Adrenal gland (tissue), 12 donors: ENCODE measurements around the gene EFNA5. TPM values are rescaled to one million over a fixed set of nuclear protein-coding genes. Genes with fewer than 3 reads are reported as not detected.

ENCODE experiments used
- DNase-seq, 7 donors: peaks; one replicate each; pipeline ENCODE4 v3.0.0-alpha.2; 2019 to 2020
- H3K27ac ChIP-seq, 5 donors: fragments of 200-600 bp; sonication (generic) in 4 of 5; 1 replicate in 3 of 5; 2 replicates in 2 of 5; pipeline versions ENCODE4 v1.5.1 to v1.8.0; 2016 to 2020; ENCODE audit warnings: mild to moderate bottlenecking in 1 of 5
- H3K27me3 ChIP-seq: fragments of 200-600 bp; 2 replicates; pipeline ENCODE4 v1.8.0; 2021
- H3K36me3 ChIP-seq, 2 donors: fragments of 200-600 bp; replicated peaks in 1 of 2; 1 replicate in 1 of 2; 2 replicates in 1 of 2; pipeline versions ENCODE4 v1.5.1 to v1.8.0; 2018 to 2022
- H3K4me1 ChIP-seq, 2 donors: fragments of 200-600 bp; replicated peaks in 1 of 2; 1 replicate in 1 of 2; 2 replicates in 1 of 2; pipeline versions ENCODE4 v1.5.1 to v1.8.0; 2018 to 2021
- H3K4me3 ChIP-seq, 4 donors: fragments of 200-600 bp; sonication (generic) in 3 of 4; one replicate each; pipeline ENCODE4 v1.5.1; 2016 to 2018
- H3K9me3 ChIP-seq, 3 donors: fragments of 200-600 bp; sonication (generic) in 1 of 3; replicated peaks in 1 of 3; 1 replicate in 2 of 3; 2 replicates in 1 of 3; pipeline versions ENCODE4 v1.5.1 to v1.8.0; 2016 to 2021
- CTCF ChIP-seq, 6 experiments: fragments of 450-650 bp in 4 of 6; fragments of 200-600 bp in 2 of 6; sonication (generic) in 1 of 6; IDR thresholded peaks; 1 replicate in 5 of 6; 2 replicates in 1 of 6; pipeline versions ENCODE4 v1.5.1 to v1.8.0; 2016 to 2021; ENCODE audit warnings: antibody characterized with exemption in 6 of 6, mild to moderate bottlenecking in 2 of 6, moderate library complexity in 1 of 6
- POLR2A ChIP-seq, 2 donors: fragments of 450-650 bp; IDR thresholded peaks; one replicate each; pipeline ENCODE4 v1.6.1; 2017; ENCODE audit warnings: antibody characterized with exemption in 2 of 2, mild to moderate bottlenecking in 2 of 2, moderate library complexity in 1 of 2
- WGBS, 4 donors: extraction: QIAGEN DNeasy Blood & Tissue Kit in 2 of 4; methylation state at CpG; one replicate each; pipeline versions ENCODE4 v1.1.5 to v1.1.7; 2013 to 2017; 5-methylcytosine and 5-hydroxymethylcytosine counted together
- intact Hi-C, 2 donors: fragments of 100-400 bp; cut with DNase I; formaldehyde crosslinking; loops; one replicate each; pipeline versions ENCODE4 v1.14.1 to v1.15.0; 2022 to 2023
- polyA plus RNA-seq, 3 donors: library from polyadenylated mRNA; stranded (reverse); fragments of 200-250 nt in 2 of 3; fragments of 350-450 nt in 1 of 3; fragmentation: Illumina TruSeq in 1 of 3; extraction: RNeasy Lipid Tissue Mini Kit (QIAGEN cat#74804) in 1 of 3; gene quantifications; one replicate each; pipeline ENCODE4 v1.2.3, GENCODE V29; 2013 to 2014
- total RNA-seq, 9 donors: library from RNA; depleted of rRNA in 4 of 9; stranded (reverse); fragments of >200 nt in 4 of 9; fragments of 120-200 nt in 1 of 9; fragmentation: NEBNext Ultra II Directional in 1 of 9; extraction: Animal tissue kit (Norgen Biotek cat#: 25700) in 1 of 9; gene quantifications; one replicate each; pipeline versions ENCODE4 v1.1.0 to v1.2.4, GENCODE V29; 2013 to 2023
- donor health status: healthy with polysubstance abuse.
- donor health status: Bipolar disorder and iron deficiency.
- donor health status: DM: yes; HTN: yes; CAD: no.
- donor health status: DM: no; HTN: no; CAD: no.
- donor health status: DM: no; HTN: no; CAD: no.
- donor health status: DM: yes; HTN: yes; CAD: no.

The EFNA5 gene
- total and polyA plus RNA-seq, 12 donors, result 0.06 to 11.8 (median 1.6) TPM

- Histone ChIP-seq H3K27ac (no peak overlapping the region), H3K4me3 (no peak overlapping the region), H3K27me3 (no peaks in the 10 kb centered on the region), H3K9me3 (no peaks in the 10 kb centered on the region), H3K4me1 (no peaks in the 10 kb centered on the region), H3K36me3 (no peaks in the 10 kb centered on the region)
- intact Hi-C loops, result no loop called here
- DNase-seq, result no peak
- 79 to 96% (median 92%) methylated on average over 3 of the region's 3 CpGs for WGBS, 4 donors
- no peak for TF ChIP-seq CTCF (IDR thresholded peaks at IDR 0.05)
- no peak for TF ChIP-seq POLR2A (IDR thresholded peaks at IDR 0.05)
Measured at GRCh38 chr5:107563959-107564544, 106.7 kb downstream of the EFNA5 start.

GRCh38 chr5:107560377-107560776, 110.4 kb downstream of the EFNA5 start:
- Histone ChIP-seq H3K27me3 (no peaks in the 10 kb centered on the region), H3K27ac (no peak overlapping the region), H3K4me1 (no peaks in the 10 kb centered on the region), H3K36me3 (no peaks in the 10 kb centered on the region), H3K4me3 (no peak overlapping the region), H3K9me3 (no peaks in the 10 kb centered on the region)
- TF ChIP-seq POLR2A (IDR thresholded peaks at IDR 0.05), result no peak
- TF ChIP-seq CTCF (IDR thresholded peaks at IDR 0.05), result no peak
- WGBS, 4 donors, result 79 to 85% (median 84%) methylated on average over 6 of the region's 6 CpGs
- no peak for DNase-seq
- intact Hi-C loops, result no loop called here

GRCh38 chr5:107558823-107559375, 111.8 kb downstream of the EFNA5 start:
- no peak for DNase-seq
- Histone ChIP-seq H3K4me1 (no peaks in the 10 kb centered on the region), H3K27me3 (no peaks in the 10 kb centered on the region), H3K9me3 (no peaks in the 10 kb centered on the region), H3K27ac (no peak overlapping the region), H3K4me3 (no peak overlapping the region), H3K36me3 (no peaks in the 10 kb centered on the region)
- TF ChIP-seq POLR2A (IDR thresholded peaks at IDR 0.05) (no peak), CTCF (IDR thresholded peaks at IDR 0.05) (no peak)
- WGBS, 4 donors, result 90 to 95% (median 94%) methylated on average over 4 of the region's 4 CpGs
- intact Hi-C loops, result no loop called here

DNA sequence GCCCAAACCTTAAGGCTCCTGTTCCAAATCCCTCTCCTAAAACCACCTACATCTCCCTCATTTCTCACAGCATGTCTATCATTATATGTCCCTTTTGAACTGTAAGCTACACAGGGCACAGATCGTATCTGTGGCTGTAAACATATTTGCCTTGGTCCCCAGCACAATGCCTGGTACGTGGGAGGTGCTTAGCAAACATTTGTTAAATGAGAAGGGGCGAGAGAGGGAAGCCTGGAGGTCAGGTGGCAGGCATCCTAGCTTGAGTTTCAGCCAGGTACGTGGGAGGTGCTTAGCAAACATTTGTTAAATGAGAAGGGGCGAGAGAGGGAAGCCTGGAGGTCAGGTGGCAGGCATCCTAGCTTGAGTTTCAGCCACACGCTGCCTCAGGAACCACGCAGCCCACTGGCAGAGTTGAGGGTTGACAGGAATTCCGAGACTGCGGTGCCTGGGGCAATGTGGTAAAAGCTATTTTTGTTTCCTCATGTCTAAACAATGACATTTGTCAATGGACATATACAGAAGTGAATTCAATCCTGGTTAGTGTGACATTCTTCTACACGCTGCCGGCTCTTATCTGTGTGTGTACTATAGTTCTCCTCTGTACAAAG, 113.6 kb downstream of the EFNA5 start:
- intact Hi-C loops, result no loop called here
- TF ChIP-seq CTCF (IDR thresholded peaks at IDR 0.05), result no peak
- TF ChIP-seq POLR2A (IDR thresholded peaks at IDR 0.05), result no peak
- H3K27ac ChIP-seq, result no peak overlapping the region
- H3K9me3 ChIP-seq, result no peaks in the 10 kb centered on the region
- H3K27me3 ChIP-seq, result no peaks in the 10 kb centered on the region
- no peak for DNase-seq
- WGBS, 4 donors, result 77 to 93% (median 83%) methylated on average over 11 of the region's 11 CpGs
- no peak overlapping the region for H3K4me3 ChIP-seq
- no peaks in the 10 kb centered on the region for H3K4me1 ChIP-seq
- H3K36me3 ChIP-seq, result no peaks in the 10 kb centered on the region
